GM12878 (cell line): ENCODE results near the gene SPDYC. TPM values are rescaled to one million over a fixed set of nuclear protein-coding genes. Genes with fewer than 3 reads are reported as not detected.

Experiments used
- ATAC-seq: fragments of 200-7000 bp; cut with Tn5 transposase; 3 replicates; pipeline ENCODE4 v1.9.1; 2020; ENCODE audit warnings: mild to moderate bottlenecking, moderate library complexity
- BruUV-seq: library from RNA; stranded (reverse); fragments of 400-500 nt; replicated peaks from 2 replicates; lab custom pipeline; 2021; lab: Mats Ljungman, UMichigan
- CTCF ChIA-PET: fragments of 300-600 bp; sonication (Branson Sonifier 250); formaldehyde crosslinking; extraction: SDS; loops from one replicate; lab custom pipeline; 2021; ENCODE audit warnings: inconsistent platforms; lab: Yijun Ruan, JAX
- POLR2A ChIA-PET: fragments of 350-600 bp; formaldehyde crosslinking; extraction: SDS; loops from one replicate; lab custom pipeline; 2021; ENCODE audit warnings: inconsistent platforms; lab: Charles Lee
- RAD21 ChIA-PET: fragments of 300-600 bp; sonication (Branson Sonifier 250); formaldehyde crosslinking; loops from one replicate; lab custom pipeline; 2023; ENCODE audit warnings: antibody characterized with exemption; ENCODE audit not compliant: unreplicated experiment; lab: Charles Lee
- SMC1A ChIA-PET: fragments of 300-600 bp; sonication (Branson Sonifier 250); formaldehyde crosslinking; loops from one replicate; lab custom pipeline; 2023; ENCODE audit not compliant: unreplicated experiment, uncharacterized antibody; lab: Charles Lee
- DNase-seq: peaks from one replicate; pipeline ENCODE4 v3.0.0-alpha.2; 2011; ENCODE audit warnings: low read depth, low spot score
- FAIRE-seq: peaks from 3 replicates; lab custom pipeline; 2011; peaks lifted over from hg19 to GRCh38; lab: Jason Lieb, UNC
- H2AFZ ChIP-seq: 2 replicates; pipeline ENCODE4 v1.6.0; 2011; ENCODE audit warnings: low read depth, low read length, control low read depth; ENCODE audit not compliant: control insufficient read depth
- H3K27ac ChIP-seq: 2 replicates; pipeline ENCODE4 v1.5.1; 2011; ENCODE audit warnings: control low read depth; ENCODE audit not compliant: control insufficient read depth, insufficient read depth
- H3K27me3 ChIP-seq, 2 experiments: replicated peaks in 1 of 2; 2 replicates each; pipeline versions ENCODE4 v1.6.0 to v1.6.1; 2011; ENCODE audit warnings: low read length in 1 of 2; ENCODE audit not compliant: control insufficient read depth in 2 of 2, insufficient read depth in 2 of 2
- H3K36me3 ChIP-seq, 2 experiments: 2 replicates each; pipeline ENCODE4 v1.5.1; 2011; ENCODE audit warnings: low read length in 1 of 2; ENCODE audit not compliant: control insufficient read depth in 2 of 2, insufficient read depth in 2 of 2
- H3K4me1 ChIP-seq: 2 replicates; pipeline ENCODE4 v1.6.1; 2011; ENCODE audit warnings: mild to moderate bottlenecking, low read length, moderate library complexity, mixed read lengths; ENCODE audit not compliant: control insufficient read depth, insufficient read depth
- H3K4me2 ChIP-seq: 2 replicates; pipeline ENCODE4 v1.6.0; 2011; ENCODE audit warnings: control low read depth; ENCODE audit not compliant: control insufficient read depth, insufficient read depth
- H3K4me3 ChIP-seq: fragments of 200-600 bp; sonication (generic); 2 replicates; pipeline ENCODE4 v1.5.1; 2016
- H3K79me2 ChIP-seq: 2 replicates; pipeline ENCODE4 v1.6.0; 2011; ENCODE audit warnings: low read length; ENCODE audit not compliant: control insufficient read depth, insufficient read depth
- H3K9ac ChIP-seq: 2 replicates; pipeline ENCODE4 v1.8.0; 2011; ENCODE audit warnings: low read length, control low read depth, mixed read lengths; ENCODE audit not compliant: control insufficient read depth, insufficient read depth
- H3K9me3 ChIP-seq: replicated peaks from 3 replicates; pipeline ENCODE4 v1.5.1; 2011; ENCODE audit warnings: mild to moderate bottlenecking, low read length; ENCODE audit not compliant: control insufficient read depth, insufficient read depth
- H4K20me1 ChIP-seq: 2 replicates; pipeline ENCODE4 v1.6.0; 2011; ENCODE audit not compliant: control insufficient read depth, insufficient read depth
- BMI1 ChIP-seq: fragments of 450-650 bp; IDR thresholded peaks from 2 replicates; pipeline ENCODE4 v1.6.1; 2016; ENCODE audit warnings: mild to moderate bottlenecking, moderate library complexity, borderline replicate concordance
- CHD2 ChIP-seq: IDR thresholded peaks from 2 replicates; pipeline ENCODE4 v1.6.1; 2011; ENCODE audit warnings: low read depth, low read length, improper control_type of control experiment, borderline replicate concordance
- ETV6 ChIP-seq, 2 experiments: fragments of 450-650 bp in 1 of 2; IDR thresholded peaks in 1 of 2; conservative IDR thresholded peaks in 1 of 2; 2 replicates each; pipeline ENCODE4 v1.6.1; 2014; ENCODE audit warnings: antibody characterized with exemption in 1 of 2, borderline replicate concordance in 1 of 2, low read depth in 1 of 2, mild to moderate bottlenecking in 1 of 2, moderate library complexity in 1 of 2
- FOXK2 ChIP-seq: fragments of 450-650 bp; IDR thresholded peaks from 2 replicates; pipeline ENCODE4 v1.6.1; 2017; ENCODE audit warnings: mild to moderate bottlenecking, moderate library complexity
- FOXM1 ChIP-seq: IDR thresholded peaks from 2 replicates; pipeline ENCODE4 v1.6.1; 2012; ENCODE audit warnings: low read depth, mild to moderate bottlenecking, inconsistent platforms, low read length, moderate library complexity
- IKZF1 ChIP-seq: fragments of 450-650 bp; conservative IDR thresholded peaks from 2 replicates; pipeline ENCODE4 v1.6.1; 2017; ENCODE audit warnings: antibody characterized with exemption, mild to moderate bottlenecking
- IRF4 ChIP-seq: IDR thresholded peaks from 2 replicates; pipeline ENCODE4 v1.6.1; 2011; ENCODE audit warnings: low read depth, low read length
- NFYB ChIP-seq: IDR thresholded peaks from 2 replicates; pipeline ENCODE4 v1.6.1; 2011; ENCODE audit warnings: low read depth, mild to moderate bottlenecking, low read length, improper control_type of control experiment, moderate library complexity; ENCODE audit not compliant: insufficient read depth
- PAX8 ChIP-seq: fragments of 450-650 bp; IDR thresholded peaks from 2 replicates; pipeline ENCODE4 v1.6.1; 2017; ENCODE audit warnings: mild to moderate bottlenecking, moderate library complexity
- POLR2A ChIP-seq: IDR thresholded peaks from 2 replicates; pipeline ENCODE4 v1.6.1; 2011; ENCODE audit warnings: low read depth, mild to moderate bottlenecking, low read length
- TBL1XR1 ChIP-seq: IDR thresholded peaks from 2 replicates; pipeline ENCODE4 v1.6.1; 2012; ENCODE audit warnings: low read depth, low read length, improper control_type of control experiment
- USF2 ChIP-seq: IDR thresholded peaks from 2 replicates; pipeline ENCODE4 v1.6.1; 2011; ENCODE audit warnings: low read depth, low read length, improper control_type of control experiment, borderline replicate concordance
- ZNF687 ChIP-seq: fragments of 450-650 bp; IDR thresholded peaks from 2 replicates; pipeline ENCODE4 v1.6.1; 2017; ENCODE audit warnings: mild to moderate bottlenecking, moderate library complexity
- WGBS: methylation state at CpG from one replicate; pipeline ENCODE4 v1.1.6; 2016; ENCODE audit warnings: low lambda C conversion rate; ENCODE audit not compliant: insufficient replicate concordance, insufficient coverage; ENCODE audit errors: missing lambda C conversion rate; 5-methylcytosine and 5-hydroxymethylcytosine counted together
- in situ Hi-C: fragments of 300-500 bp; cut with MboI; formaldehyde crosslinking; loops from 9 replicates; pipeline ENCODE4 v1.14.3; 2018; ENCODE audit warnings: mixed read lengths
- intact Hi-C: fragments of 100-400 bp; cut with micrococcal nuclease; formaldehyde crosslinking; loops from one replicate; pipeline ENCODE4 v1.14.2; 2022; ENCODE audit not compliant: unreplicated experiment
- polyA plus RNA-seq, 11 experiments: library from polyadenylated mRNA; depleted of rRNA in 4 of 11; unstranded in 6 of 11; stranded (reverse) in 5 of 11; fragments of >200 nt; fragmentation: Nextera tagmentation in 4 of 11; fragmentation: Illumina TruSeq in 1 of 11; extraction: Ambion mirVana in 4 of 11; extraction: Trizol in 1 of 11; gene quantifications; 1 replicate in 1 of 11; 2 replicates in 10 of 11; pipeline versions ENCODE4 v1.2.1 to v1.2.3, GENCODE V29; 2011 to 2016; ENCODE audit warnings: inconsistent platforms in 2 of 11, missing spikeins in 2 of 11, low read depth in 1 of 11
- total RNA-seq, 4 experiments: library from RNA; depleted of rRNA in 3 of 4; stranded (reverse); fragments of >200 nt in 3 of 4; fragmentation: Illumina TruSeq in 1 of 4; extraction: Trizol in 1 of 4; gene quantifications; 2 replicates each; pipeline versions ENCODE4 v1.2.1 to v1.2.3, GENCODE V29; 2013 to 2021
- TF ChIP-seq, protein P1 (sequence below): IDR thresholded peaks from 2 replicates; pipeline ENCODE4 v1.6.1; 2012; ENCODE audit warnings: mild to moderate bottlenecking, low read depth, low read length

The SPDYC gene
- total and polyA plus RNA-seq, 10 of the 15 experiments (the other 5 are each of a cell fraction or from before 2014, with no cell fraction given), result not detected

GRCh38 chr11:65132238-65132987, 37.6 kb upstream of the SPDYC start:
- CTCF ChIA-PET, result interaction anchor here (0.6 to 6.7 kb wide), 7 partner anchors 11 to 217 kb away, joined by 3 to 40 read pairs (median 5); partner anchors contain the start of genes CAPN1, FAU, MRPL49 and ZNHIT2
- peak overlapping the region; percentile 96 for H3K9ac ChIP-seq
- RAD21 ChIA-PET, result interaction anchor here (0.5 to 2.4 kb wide), 6 partner anchors 10 to 793 kb away, joined by 3 to 9 read pairs (median 4); partner anchors contain the start of genes CAPN1, FAU, MRPL49 and TM7SF2
- TF ChIP-seq BMI1, result no peak
- no peak for TF ChIP-seq FOXK2
- TF ChIP-seq, protein P1, sequence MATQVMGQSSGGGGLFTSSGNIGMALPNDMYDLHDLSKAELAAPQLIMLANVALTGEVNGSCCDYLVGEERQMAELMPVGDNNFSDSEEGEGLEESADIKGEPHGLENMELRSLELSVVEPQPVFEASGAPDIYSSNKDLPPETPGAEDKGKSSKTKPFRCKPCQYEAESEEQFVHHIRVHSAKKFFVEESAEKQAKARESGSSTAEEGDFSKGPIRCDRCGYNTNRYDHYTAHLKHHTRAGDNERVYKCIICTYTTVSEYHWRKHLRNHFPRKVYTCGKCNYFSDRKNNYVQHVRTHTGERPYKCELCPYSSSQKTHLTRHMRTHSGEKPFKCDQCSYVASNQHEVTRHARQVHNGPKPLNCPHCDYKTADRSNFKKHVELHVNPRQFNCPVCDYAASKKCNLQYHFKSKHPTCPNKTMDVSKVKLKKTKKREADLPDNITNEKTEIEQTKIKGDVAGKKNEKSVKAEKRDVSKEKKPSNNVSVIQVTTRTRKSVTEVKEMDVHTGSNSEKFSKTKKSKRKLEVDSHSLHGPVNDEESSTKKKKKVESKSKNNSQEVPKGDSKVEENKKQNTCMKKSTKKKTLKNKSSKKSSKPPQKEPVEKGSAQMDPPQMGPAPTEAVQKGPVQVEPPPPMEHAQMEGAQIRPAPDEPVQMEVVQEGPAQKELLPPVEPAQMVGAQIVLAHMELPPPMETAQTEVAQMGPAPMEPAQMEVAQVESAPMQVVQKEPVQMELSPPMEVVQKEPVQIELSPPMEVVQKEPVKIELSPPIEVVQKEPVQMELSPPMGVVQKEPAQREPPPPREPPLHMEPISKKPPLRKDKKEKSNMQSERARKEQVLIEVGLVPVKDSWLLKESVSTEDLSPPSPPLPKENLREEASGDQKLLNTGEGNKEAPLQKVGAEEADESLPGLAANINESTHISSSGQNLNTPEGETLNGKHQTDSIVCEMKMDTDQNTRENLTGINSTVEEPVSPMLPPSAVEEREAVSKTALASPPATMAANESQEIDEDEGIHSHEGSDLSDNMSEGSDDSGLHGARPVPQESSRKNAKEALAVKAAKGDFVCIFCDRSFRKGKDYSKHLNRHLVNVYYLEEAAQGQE, result no peak
- TF ChIP-seq USF2, result no peak
- no peak for TF ChIP-seq TBL1XR1
- TF ChIP-seq NFYB, result no peak
- peak; percentile 69 for TF ChIP-seq POLR2A
- TF ChIP-seq PAX8, result no peak
- TF ChIP-seq CHD2, result no peak
- TF ChIP-seq ZNF687, result no peak
- TF ChIP-seq IRF4, result no peak
- no peak for TF ChIP-seq ETV6 (conservative IDR thresholded peaks at IDR 0.05 in 1 of 2, IDR thresholded peaks at IDR 0.05 in 1 of 2; ENCODE audit: borderline replicate concordance in 1 of 2, low read depth in 1 of 2)
- TF ChIP-seq IKZF1, result no peak
- no peak for TF ChIP-seq FOXM1

More at GRCh38 chr11:65132238-65132987, 37.6 kb upstream of the SPDYC start:
- Histone ChIP-seq H3K79me2 (peaks cover 44% of the 10 kb centered on the region), H3K4me2 (peak overlapping the region; percentile 98), H3K27ac (peak overlapping the region; percentile 99), H3K27me3 (no peaks in the 10 kb centered on the region), H3K4me3 (peak overlapping the region; percentile 99), H3K4me1 (peaks cover 21% of the 10 kb centered on the region), H2AFZ (no peak overlapping the region), H3K9me3 (no peaks in the 10 kb centered on the region), H3K36me3 (peaks cover 15 to 33% of the 10 kb centered on the region in 2 experiments), H4K20me1 (0 out of 2 replicates have a peak, but pooled peaks cover 4% of the 10 kb centered on the region)
- peak; percentile 41 for ATAC-seq
- intact Hi-C loops (loop anchor here (5.0 to 10.0 kb wide), 2 partner anchors 50 to 122 kb away; partner anchors contain the start of gene CAPN1), in situ Hi-C loops (no loop called here)
- WGBS, result 0% methylated on average over 10 of the region's 10 CpGs
- no TSS peak for BruUV-seq
- no peak for DNase-seq
- ChIA-PET POLR2A (interaction anchor here (1.0 to 3.1 kb wide), 4 partner anchors 8 to 50 kb away, joined by 3 to 16 read pairs (median 8); partner anchors contain the start of genes FAU and MRPL49), SMC1A (interaction anchor here (1.0 to 2.3 kb wide), 4 partner anchors 10 to 198 kb away, joined by 3 to 10 read pairs (median 5); partner anchors contain the start of genes CAPN1, FAU and MRPL49)
- FAIRE-seq, result peak; percentile 97
